HG03108 (cell line): Measurements from ENCODE around the gene BLACAT1.
"Not testable (repeated sequence)": the region's sequence is repeated elsewhere in the genome, so short reads cannot be mapped to it uniquely, and the experiment has no call there.

Experiments
- ATAC-seq: cut with Tn5 transposase; IDR thresholded peaks from one replicate; pipeline ENCODE4 v1.9.1; 2021; ENCODE audit warnings: moderate library complexity; ENCODE audit not compliant: unreplicated experiment

The BLACAT1 gene

GRCh38 chr1:205484985-205485967 lies 29.4 kb upstream of the BLACAT1 start:
- no peak for ATAC-seq

GRCh38 chr1:205483372-205483771 lies 27.5 kb upstream of the BLACAT1 start:
- no peak for ATAC-seq

GRCh38 chr1:205482587-205482986 lies 26.7 kb upstream of the BLACAT1 start:
- not testable (repeated sequence) for ATAC-seq

- ATAC-seq, result no peak
Measured at GRCh38 chr1:205481629-205482151, 25.8 kb upstream of the BLACAT1 start.

GRCh38 chr1:205481218-205481617 lies 25.4 kb upstream of the BLACAT1 start:
- no peak for ATAC-seq

- no peak for ATAC-seq
Measured at GRCh38 chr1:205480349-205480985, 24.6 kb upstream of the BLACAT1 start.

- ATAC-seq, result not testable (repeated sequence)
Measured at GRCh38 chr1:205478985-205479384, 23.1 kb upstream of the BLACAT1 start.

- ATAC-seq, result no peak
Measured at GRCh38 chr1:205477759-205478247, 22.0 kb upstream of the BLACAT1 start.

GRCh38 chr1:205477121-205477758 lies 21.4 kb upstream of the BLACAT1 start:
- no peak for ATAC-seq

GRCh38 chr1:205476648-205477047 lies 20.8 kb upstream of the BLACAT1 start:
- no peak for ATAC-seq

GRCh38 chr1:205475855-205476254 lies 20.0 kb upstream of the BLACAT1 start:
- no peak for ATAC-seq

- ATAC-seq, result no peak
Measured at GRCh38 chr1:205474571-205474970, 18.7 kb upstream of the BLACAT1 start.

- no peak for ATAC-seq
Measured at GRCh38 chr1:205473966-205474365, 18.1 kb upstream of the BLACAT1 start.

GRCh38 chr1:205473475-205473874 lies 17.6 kb upstream of the BLACAT1 start:
- no peak for ATAC-seq

- no peak for ATAC-seq
Measured at GRCh38 chr1:205472737-205473441, 17.0 kb upstream of the BLACAT1 start.

GRCh38 chr1:205470131-205470530 lies 14.3 kb upstream of the BLACAT1 start:
- ATAC-seq, result no peak

- ATAC-seq, result no peak
Measured at GRCh38 chr1:205466595-205467220, 10.9 kb upstream of the BLACAT1 start.

- no peak for ATAC-seq
Measured at GRCh38 chr1:205465392-205465791, 9.5 kb upstream of the BLACAT1 start.

- no peak for ATAC-seq
Measured at GRCh38 chr1:205458777-205459566, 3.1 kb upstream of the BLACAT1 start.
